Measurements from ENCODE around the gene PITPNC1. TPM values are rescaled to one million over a fixed set of nuclear protein-coding genes. Genes with fewer than 3 reads are reported as not detected.

PITPNC1 gene
- total RNA-seq, 3 donors from 2014 or later: 11.0 to 17.7 (median 14.8) TPM

- Histone ChIP-seq H3K36me3 (no peaks in the 10 kb centered on the region), H3K4me3 (no peak overlapping the region), H3K9me3 (peaks cover 0 to 9% of the 10 kb centered on the region in 2 donors), H3K27ac (no peak overlapping the region), H3K27me3 (no peaks in the 10 kb centered on the region), H3K4me1 (no peaks in the 10 kb centered on the region)
- no peak for TF ChIP-seq POLR2AphosphoS5 (IDR thresholded peaks at IDR 0.05)
- no peak for TF ChIP-seq POLR2A (IDR thresholded peaks at IDR 0.05)
- TF ChIP-seq, protein P1, sequence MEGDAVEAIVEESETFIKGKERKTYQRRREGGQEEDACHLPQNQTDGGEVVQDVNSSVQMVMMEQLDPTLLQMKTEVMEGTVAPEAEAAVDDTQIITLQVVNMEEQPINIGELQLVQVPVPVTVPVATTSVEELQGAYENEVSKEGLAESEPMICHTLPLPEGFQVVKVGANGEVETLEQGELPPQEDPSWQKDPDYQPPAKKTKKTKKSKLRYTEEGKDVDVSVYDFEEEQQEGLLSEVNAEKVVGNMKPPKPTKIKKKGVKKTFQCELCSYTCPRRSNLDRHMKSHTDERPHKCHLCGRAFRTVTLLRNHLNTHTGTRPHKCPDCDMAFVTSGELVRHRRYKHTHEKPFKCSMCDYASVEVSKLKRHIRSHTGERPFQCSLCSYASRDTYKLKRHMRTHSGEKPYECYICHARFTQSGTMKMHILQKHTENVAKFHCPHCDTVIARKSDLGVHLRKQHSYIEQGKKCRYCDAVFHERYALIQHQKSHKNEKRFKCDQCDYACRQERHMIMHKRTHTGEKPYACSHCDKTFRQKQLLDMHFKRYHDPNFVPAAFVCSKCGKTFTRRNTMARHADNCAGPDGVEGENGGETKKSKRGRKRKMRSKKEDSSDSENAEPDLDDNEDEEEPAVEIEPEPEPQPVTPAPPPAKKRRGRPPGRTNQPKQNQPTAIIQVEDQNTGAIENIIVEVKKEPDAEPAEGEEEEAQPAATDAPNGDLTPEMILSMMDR (IDR thresholded peaks at IDR 0.05): no peak
- no peak for DNase-seq (ENCODE audit: low spot score in 2 of 2)
- intact Hi-C loops (cut with DNase I; ENCODE audit: low total_unique reads): no loop called here
These were observed 84.8 kb downstream of the PITPNC1 start for GRCh38 chr17:67461876-67462275.

- Histone ChIP-seq H3K27me3 (no peaks in the 10 kb centered on the region), H3K27ac (no peak overlapping the region), H3K36me3 (no peaks in the 10 kb centered on the region), H3K4me1 (no peaks in the 10 kb centered on the region), H3K4me3 (no peak overlapping the region), H3K9me3 (no peaks in the 10 kb centered on the region)
- DNase-seq (ENCODE audit: low spot score in 2 of 2): no peak
- TF ChIP-seq POLR2A (IDR thresholded peaks at IDR 0.05) (no peak), POLR2AphosphoS5 (IDR thresholded peaks at IDR 0.05) (no peak)
- TF ChIP-seq, protein P1 (IDR thresholded peaks at IDR 0.05): no peak
- intact Hi-C loops (cut with DNase I; ENCODE audit: low total_unique reads): no loop called here
These were observed 89.2 kb downstream of the PITPNC1 start for GRCh38 chr17:67466251-67466796.

DNA sequence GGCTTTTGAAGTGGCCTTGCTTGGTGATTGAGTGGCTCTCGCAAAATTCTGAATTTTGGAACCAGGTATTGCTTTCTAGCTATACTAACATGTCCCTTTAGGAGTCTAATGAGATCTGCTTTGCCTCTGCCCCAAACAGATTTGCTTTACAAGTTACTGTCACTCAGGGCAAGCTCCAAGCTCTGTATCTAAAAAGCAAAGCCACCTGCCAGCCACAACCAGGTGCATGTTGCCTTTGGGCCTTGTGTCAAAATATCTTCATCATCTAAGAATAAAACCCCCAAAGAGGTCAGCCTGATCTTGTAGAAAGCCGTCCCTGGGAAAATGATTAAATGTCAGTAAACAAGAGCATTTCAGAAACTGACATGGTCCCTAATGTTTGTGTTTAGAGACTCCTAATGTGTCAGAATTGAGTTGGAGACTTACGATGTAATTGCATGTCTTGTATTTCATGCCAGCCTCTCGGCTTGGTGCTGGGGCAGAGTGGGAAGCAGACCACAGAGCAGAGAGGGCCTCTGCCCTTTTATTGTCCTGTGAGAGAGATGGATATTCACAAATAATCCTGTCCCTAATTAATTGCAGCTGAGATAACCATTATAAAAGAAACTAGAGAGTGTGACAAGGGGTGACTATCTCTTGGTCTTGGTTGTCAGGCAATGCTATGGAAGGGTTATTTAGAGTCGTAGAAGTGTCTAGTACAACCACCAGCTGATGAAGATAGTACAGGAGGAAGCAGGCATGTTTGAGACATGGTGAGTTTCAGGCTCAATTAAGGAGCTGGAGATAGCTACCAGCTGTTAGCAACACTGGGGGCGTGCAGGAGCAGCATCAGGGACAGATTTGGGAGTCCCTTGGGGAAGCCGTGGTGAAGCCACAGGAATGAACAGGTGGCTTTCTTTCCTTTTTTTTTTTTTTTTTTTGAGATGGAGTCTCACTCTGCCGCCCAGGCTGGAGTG is 90.7 kb downstream of the PITPNC1 start:
- H3K4me1 ChIP-seq: no peaks in the 10 kb centered on the region
- no peak overlapping the region for H3K4me3 ChIP-seq
- TF ChIP-seq POLR2AphosphoS5 (IDR thresholded peaks at IDR 0.05) (no peak), POLR2A (IDR thresholded peaks at IDR 0.05) (no peak)
- TF ChIP-seq, protein P1 (IDR thresholded peaks at IDR 0.05): no peak
- H3K27me3 ChIP-seq: no peaks in the 10 kb centered on the region
- H3K27ac ChIP-seq: no peak overlapping the region
- no peaks in the 10 kb centered on the region for H3K9me3 ChIP-seq
- no peak for DNase-seq (ENCODE audit: low spot score in 2 of 2)
- intact Hi-C loops (cut with DNase I; ENCODE audit: low total_unique reads): no loop called here
- no peaks in the 10 kb centered on the region for H3K36me3 ChIP-seq

- H3K27ac ChIP-seq: peak overlapping the region; percentile 9 to 54
- H3K4me3 ChIP-seq: no peak overlapping the region
- TF ChIP-seq POLR2A (IDR thresholded peaks at IDR 0.05) (no peak), POLR2AphosphoS5 (IDR thresholded peaks at IDR 0.05) (no peak)
- TF ChIP-seq, protein P1 (IDR thresholded peaks at IDR 0.05): no peak
- intact Hi-C loops (cut with DNase I; ENCODE audit: low total_unique reads): no loop called here
- no peaks in the 10 kb centered on the region for H3K36me3 ChIP-seq
- H3K4me1 ChIP-seq: no peaks in the 10 kb centered on the region
- H3K9me3 ChIP-seq: no peaks in the 10 kb centered on the region
- H3K27me3 ChIP-seq: no peaks in the 10 kb centered on the region
- DNase-seq (ENCODE audit: low spot score in 2 of 2): no peak
These were observed 92.3 kb downstream of the PITPNC1 start for GRCh38 chr17:67469208-67469980.

Data from breast epithelium (tissue), 4 donors.